Left kidney (tissue), 2 donors: ENCODE measurements around the gene OSBPL1A. TPM values are rescaled to one million over a fixed set of nuclear protein-coding genes. Genes with fewer than 3 reads are reported as not detected.

Source experiments
- DNase-seq: peaks from one replicate; pipeline ENCODE4 v3.0.0-alpha.2; 2013
- polyA plus RNA-seq: library from polyadenylated mRNA; unstranded; fragments of 120-200 nt; gene quantifications from one replicate; pipeline ENCODE4 v1.2.1, GENCODE V29; 2013; ENCODE audit not compliant: insufficient read length

OSBPL1A gene
- polyA plus RNA-seq, 1 donor, result 58.0 TPM

DNA sequence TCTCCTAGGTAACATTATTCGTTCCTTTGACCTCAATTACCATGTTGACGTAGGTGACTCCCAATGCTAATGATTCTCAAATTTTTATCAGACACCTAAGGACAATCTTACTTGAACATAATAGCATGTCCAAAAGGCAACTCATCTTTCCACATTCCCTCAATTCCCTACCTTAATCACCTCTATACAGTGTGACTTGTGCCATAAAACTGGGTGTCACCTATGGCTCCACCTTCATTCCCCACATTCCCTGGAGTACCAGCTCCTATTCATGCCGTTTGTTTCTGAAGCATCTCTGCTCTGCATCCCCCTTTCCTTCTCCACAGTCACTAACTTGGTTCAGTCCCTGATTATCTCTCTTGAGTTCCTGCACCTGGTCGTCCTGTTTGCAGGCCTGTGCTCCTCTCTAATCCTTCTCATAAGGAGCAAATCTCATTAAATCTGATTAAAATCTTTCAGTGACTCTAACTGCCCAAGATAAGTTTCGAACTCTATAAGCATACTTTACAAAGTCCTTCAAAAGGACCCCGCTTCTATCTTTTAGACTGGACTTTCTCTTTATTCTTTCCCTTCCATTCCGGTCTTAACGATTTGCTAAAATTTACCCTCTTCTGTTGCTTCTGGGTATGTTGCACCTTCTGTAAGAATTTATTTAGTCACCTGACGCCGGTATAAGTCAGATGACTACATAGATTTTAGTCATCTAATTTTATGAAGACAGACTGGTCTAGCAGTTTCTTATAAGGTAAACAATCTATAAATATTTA, 128.7 kb downstream of the OSBPL1A start:
- no peak for DNase-seq

DNA sequence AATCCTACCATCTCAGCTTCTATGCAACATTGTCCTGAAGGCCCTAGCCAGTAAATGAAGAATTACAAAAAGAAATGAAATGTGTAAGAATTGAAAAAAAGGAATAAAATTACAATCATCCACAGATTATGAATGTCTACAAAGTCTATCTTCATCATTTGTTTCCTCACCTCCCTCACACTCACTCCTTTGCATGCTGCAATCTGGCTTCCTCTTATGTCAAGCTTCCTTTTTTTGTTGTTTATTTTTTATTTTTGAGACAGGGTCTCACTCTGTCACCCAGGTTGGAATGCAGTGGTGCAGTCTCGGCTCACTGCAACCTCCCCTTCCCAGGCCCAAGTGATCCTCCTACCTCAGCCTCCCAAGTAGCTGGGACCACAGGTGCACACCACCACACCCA, 129.7 kb downstream of the OSBPL1A start:
- no peak for DNase-seq

- DNase-seq, result no peak
Measured at GRCh38 chr18:24266131-24266530, 131.5 kb downstream of the OSBPL1A start.

DNA sequence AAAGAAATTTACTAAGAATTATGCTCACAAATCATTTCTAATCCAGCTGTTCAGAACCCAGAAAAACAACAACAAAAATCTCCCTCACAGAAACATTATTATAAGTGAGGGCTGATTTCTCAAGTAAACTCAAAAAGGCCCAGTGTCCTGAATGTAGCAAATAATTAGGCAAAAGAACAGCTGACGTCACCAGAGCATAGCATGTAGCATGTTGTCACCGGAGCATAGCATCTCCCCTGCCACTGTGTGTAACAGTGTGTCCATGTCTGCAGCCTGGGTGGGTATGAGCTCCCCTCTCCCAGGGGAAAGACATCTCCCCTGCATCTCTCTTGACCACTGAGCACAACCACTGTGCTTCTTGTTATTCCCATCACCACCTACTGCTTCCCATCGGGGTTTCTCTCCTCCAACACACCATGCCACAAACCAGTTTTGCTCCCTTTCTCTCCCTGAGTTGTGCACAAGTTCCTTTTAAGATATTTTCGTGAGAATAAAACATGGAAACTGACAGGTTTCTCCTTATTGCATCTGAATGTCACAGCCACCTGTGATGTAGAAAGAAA, 132.0 kb downstream of the OSBPL1A start:
- DNase-seq, result no peak

DNA sequence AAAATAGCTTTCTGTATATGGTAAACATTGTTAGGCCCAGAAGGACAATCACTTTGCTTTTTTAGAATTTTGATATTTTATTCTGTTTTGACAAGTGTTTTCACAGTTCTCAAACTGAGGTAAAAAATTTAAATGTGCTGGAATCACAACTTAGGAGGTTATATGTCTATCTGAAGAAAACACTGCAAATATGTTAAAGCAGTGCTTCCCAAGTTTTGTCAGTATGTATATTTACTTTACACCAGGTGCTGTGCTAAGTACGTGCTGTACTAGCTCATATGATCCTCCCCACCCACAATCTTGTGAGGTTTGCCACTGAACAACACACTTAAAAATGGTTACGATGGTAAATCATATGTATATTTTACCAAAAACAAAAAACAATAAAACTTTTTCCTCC, 134.6 kb downstream of the OSBPL1A start:
- no peak for DNase-seq

DNA sequence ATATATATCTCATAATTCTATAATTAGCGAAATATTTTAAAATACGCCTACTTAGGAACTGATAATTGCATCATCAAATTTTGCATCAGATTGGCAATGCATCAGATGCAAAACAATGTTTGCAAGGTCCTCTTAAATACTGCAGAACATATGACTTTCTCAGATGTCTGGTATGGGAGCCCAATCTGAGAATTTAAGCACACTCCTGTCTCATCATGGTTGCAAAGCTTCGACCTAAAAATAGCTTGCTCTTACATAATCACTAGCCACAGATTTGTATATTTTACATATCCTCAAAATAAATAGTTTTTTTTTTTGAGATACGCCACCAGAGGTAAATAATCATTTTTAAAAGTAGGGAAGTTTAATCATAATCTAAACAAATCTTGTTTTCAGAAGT, 135.5 kb downstream of the OSBPL1A start:
- no peak for DNase-seq

DNA sequence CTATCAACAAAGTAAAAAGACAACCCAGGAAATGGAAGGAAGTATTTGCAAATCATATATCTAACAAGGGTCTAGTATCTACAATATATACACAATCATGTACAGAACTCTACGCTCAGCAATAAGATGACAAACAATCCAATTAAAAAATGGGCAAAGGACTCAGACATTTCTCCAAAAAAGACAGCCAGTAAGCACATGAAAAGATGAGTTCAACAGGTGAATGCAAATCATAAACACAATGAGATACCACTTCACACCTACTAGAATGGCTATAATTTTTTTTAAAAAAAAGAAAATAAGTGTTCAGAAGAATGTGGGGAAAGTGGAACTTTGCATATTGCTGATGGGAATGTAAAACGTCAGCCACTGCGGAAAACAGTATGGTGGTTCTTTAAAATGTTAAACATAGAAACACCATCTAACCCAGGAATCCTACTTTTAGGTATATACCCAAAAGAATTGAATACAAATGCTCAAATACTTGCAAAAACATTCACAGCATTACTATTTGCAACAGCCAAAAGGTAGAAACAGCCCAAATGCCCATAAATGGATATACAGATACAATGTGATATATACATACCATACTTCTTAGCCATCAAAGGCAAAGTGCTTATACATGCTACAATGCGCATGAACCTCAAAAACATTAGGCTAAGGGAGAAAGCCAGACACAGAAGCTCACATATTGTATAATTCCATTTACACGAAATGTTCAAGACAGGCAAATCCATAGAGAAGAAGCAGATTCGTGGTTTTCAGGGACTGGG, 137.6 kb downstream of the OSBPL1A start:
- no peak for DNase-seq

DNA sequence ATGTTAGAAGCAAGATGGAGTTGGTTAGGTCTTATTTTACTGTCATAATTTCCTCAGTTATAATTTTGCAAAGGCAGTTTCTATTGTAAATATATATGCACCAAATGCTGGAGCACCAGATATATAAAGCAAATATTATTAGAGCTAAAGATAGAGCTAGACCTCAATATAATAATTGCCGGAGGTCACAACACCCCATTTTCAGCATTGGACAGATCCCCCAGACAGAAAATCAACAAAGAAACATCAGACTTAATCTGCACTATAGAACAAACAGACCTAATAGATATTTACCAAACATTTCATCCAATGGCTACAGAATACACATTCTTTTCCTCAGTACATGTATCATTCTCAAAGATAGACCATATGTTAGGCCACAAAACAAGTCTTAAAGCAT, 143.6 kb downstream of the OSBPL1A start:
- no peak for DNase-seq

DNA sequence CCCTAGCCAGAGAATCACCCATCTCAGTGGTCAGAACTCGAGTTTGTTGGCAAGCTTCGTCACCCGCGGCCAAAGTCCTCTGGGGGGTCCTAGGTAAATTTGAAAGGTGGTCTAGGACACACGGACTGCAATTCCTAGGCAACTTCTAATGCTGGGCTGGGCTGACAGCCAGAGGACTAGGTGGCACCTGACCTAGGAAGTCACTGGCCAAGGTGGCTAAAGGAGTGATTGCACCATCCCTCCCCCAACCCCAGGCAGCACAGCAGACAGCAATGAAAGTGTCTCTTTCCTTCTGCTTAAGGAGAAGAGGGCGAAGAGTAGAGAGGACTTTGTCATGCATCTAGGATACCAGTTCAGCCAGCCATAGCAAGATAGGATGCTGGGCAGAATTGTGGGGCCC, 147.9 kb downstream of the OSBPL1A start:
- no peak for DNase-seq

- DNase-seq, result no peak
Measured at GRCh38 chr18:24248359-24248758, 149.3 kb downstream of the OSBPL1A start.

- DNase-seq, result no peak
Measured at GRCh38 chr18:24246143-24246542, 151.5 kb downstream of the OSBPL1A start.

GRCh38 chr18:24244698-24245097, 152.9 kb downstream of the OSBPL1A start:
- DNase-seq, result no peak

DNA sequence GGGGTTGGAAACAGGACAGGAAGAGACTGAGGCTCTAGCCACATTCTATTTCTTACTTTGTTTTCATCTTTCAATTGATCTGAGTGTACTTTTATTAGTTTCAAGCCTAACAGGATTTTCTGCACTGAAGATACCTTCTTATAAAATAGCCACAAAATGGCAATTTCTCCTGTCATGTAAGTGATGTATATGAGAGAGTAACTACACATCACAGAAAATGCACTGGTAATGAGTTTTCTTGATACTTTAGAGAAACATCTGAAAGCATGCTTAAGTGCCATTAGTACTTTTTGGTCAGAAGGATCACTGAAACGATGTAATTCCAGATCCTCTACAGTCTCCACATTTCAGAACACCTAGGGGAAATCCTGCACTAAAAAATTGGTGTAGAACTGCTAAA, 153.9 kb downstream of the OSBPL1A start:
- DNase-seq, result no peak

DNA sequence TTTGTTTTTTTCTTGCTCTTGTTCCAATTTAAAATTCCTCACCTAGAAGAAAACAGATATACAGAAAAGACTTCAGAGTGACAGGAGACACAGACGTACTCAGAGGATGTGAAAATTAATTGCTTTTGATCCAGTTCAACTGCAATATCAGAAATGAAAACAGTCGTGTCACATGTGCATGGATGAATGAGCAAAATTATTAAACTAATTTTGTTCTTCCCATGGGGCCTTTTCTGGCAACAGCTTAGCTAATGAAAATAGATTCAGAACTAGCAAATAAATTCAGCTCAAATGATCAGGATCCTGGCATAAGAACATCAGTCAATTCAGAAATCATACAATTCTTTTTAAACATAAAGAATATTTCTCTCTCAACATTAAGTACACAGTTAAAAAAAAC, 158.3 kb downstream of the OSBPL1A start:
- no peak for DNase-seq

DNA sequence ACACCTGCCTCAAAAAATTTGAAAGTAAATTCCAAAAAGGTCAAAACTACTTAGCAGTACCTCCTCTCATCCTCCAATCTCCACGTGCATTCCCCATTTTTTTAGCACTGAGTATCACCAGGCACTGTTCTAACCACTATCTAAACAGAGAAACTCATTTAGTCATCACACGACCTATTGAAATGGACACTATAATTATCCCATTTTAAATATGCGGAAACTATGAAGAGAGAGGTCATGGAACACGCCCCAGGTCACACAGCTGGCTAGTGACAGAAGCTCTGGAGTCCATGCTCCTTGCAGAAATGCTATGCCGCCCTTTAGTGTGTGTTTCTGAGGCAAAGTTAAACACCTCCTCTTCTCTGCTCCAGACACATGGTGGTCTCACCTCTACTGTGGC, 159.2 kb downstream of the OSBPL1A start:
- DNase-seq, result no peak

DNA sequence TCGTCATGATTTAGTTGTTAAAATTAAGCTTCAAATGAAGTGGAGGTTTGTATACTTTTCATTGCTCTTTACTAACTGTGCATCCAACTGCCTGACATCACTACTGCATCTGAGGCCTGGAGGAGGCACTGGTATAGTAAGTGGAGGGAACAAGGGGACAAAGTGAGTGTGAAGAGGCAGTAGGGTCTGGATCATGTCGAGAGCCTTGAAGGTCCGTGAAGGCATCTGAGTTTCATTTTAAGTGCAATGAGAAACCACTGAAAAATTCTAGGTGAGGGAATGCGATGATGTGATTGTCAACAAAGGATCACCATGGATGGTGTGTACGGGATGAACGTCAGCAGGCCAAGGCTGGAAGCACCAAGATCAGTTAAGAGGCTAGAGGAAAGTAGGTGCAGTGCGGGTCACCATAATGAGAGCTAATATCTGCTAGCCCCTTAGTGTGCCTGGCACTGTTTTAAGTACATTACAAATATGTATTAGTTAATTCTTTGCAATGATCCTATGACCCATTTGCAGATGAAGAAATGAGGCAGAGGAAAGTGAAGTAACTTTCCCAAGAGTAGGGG, 162.7 kb downstream of the OSBPL1A start:
- DNase-seq, result no peak

- no peak for DNase-seq
Measured at GRCh38 chr18:24234330-24234729, 163.3 kb downstream of the OSBPL1A start.

- no peak for DNase-seq
Measured at GRCh38 chr18:24232800-24233199, 164.8 kb downstream of the OSBPL1A start.

DNA sequence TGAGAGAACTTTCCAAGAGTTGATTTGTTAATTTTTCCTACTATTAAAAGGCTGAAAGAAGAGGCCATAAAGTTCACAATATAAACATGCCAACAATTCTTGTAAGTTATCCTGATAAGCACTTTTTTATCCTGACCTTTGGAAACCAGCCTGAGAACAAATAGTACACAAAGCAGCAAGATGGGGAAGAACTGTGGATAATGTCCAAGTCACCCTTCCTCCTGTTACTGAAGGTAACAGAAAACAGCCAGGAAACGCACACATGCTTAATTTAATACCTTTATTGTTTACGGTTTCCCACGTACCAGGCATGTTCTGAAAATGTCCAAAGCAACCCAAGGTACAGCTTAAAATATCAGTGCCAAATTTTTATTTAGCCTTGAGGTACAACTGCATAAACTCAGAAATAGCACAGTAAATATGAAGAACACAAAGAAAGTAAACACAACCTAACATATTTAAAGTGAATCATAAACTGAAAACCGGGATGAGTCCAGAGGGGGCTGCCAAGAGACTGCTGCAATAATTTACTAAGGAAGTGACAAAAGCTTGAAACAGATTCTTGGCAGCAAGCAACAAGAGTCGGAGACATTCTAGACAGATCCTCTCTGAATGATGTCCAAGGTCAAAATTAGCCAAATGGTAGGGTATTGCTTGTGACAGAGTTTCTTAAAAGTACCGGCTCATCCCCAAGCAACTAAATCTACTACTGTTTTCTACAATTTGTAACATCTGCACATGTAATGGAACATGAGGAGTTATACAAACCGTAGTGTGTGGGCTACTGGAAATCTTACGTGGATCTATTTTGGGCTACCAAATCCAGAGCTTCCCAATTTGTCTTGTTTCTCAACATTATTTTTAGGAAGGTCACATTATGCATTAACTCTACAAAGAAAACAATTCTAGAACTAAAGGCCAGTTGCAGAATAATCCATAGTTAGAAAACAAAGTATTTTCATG, 165.6 kb downstream of the OSBPL1A start:
- DNase-seq, result no peak

DNA sequence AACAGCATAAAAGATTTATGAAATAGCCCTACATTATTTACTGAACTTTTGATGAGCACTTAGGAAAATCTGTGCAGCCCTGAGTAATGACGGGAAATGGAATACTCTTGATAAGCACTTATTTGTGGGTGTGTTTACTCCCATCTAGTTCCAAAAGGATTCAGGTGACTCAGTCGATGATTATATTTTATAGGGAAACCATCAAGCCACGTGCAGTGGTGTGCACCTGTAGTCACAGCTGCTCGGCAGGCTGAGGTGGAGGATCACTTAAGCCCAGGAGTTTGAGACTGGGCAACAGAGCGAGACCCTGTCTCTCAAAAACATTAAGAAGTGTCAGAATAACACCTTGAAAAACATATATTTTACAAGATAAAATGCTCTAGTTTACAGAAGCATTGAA, 166.9 kb downstream of the OSBPL1A start:
- DNase-seq, result no peak

DNA sequence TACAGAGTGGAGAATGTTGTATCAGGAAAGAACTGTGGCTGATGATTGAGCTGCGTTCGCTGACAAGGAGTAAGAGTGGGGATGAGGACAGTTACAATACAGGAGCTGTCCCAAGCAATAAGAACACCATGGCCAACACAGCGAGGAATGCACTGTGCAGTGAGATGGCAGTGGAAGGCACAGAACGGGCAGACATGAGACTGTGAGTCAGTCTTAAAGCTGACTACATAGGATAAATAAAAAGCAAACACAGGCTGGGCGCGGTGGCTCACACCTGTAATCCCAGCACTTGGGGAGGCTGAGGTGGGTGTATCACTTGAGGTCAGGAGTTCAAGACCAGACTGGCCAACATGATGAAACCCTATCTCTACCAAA, 169.0 kb downstream of the OSBPL1A start:
- no peak for DNase-seq
